Upper lobe of left lung (tissue), 4 donors: ENCODE data around the gene HSD11B2.

Experiments
- EP300 ChIP-seq, 4 donors: sonication (generic); formaldehyde crosslinking; IDR thresholded peaks; one replicate each; pipeline ENCODE4 v1.5.1; 2017; ENCODE audit warnings: antibody characterized with exemption in 4 of 4, control low read depth in 2 of 4
- POLR2A ChIP-seq, 4 donors: fragments of 450-650 bp; IDR thresholded peaks; one replicate each; pipeline ENCODE4 v1.5.1; 2016 to 2017; ENCODE audit warnings: antibody characterized with exemption in 4 of 4, mild to moderate bottlenecking in 2 of 4
- TF ChIP-seq, protein P1 (sequence below), 6 experiments: fragments of 450-650 bp in 4 of 6; fragments of 200-600 bp in 2 of 6; sonication (generic) in 2 of 6; IDR thresholded peaks; one replicate each; pipeline ENCODE4 v1.5.1; 2016 to 2019; ENCODE audit warnings: antibody characterized with exemption in 6 of 6

DNA sequence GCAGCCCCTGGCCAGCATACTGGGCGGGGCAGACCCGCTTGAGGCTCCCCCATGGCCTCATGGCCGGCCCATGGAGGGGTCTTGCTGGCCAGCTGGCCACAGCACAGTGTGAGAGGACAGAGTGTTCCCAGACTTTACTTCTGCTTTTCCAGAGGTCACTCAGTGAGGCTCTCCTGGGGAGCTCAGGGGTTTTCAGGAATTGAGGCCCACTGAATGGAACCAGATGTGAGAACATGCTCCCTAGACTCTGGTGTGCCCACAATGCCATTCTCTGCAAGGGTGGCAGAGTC is 28.9 kb downstream of the HSD11B2 start:
- TF ChIP-seq POLR2A (IDR thresholded peaks at IDR 0.05) = no peak
- TF ChIP-seq, protein P1, sequence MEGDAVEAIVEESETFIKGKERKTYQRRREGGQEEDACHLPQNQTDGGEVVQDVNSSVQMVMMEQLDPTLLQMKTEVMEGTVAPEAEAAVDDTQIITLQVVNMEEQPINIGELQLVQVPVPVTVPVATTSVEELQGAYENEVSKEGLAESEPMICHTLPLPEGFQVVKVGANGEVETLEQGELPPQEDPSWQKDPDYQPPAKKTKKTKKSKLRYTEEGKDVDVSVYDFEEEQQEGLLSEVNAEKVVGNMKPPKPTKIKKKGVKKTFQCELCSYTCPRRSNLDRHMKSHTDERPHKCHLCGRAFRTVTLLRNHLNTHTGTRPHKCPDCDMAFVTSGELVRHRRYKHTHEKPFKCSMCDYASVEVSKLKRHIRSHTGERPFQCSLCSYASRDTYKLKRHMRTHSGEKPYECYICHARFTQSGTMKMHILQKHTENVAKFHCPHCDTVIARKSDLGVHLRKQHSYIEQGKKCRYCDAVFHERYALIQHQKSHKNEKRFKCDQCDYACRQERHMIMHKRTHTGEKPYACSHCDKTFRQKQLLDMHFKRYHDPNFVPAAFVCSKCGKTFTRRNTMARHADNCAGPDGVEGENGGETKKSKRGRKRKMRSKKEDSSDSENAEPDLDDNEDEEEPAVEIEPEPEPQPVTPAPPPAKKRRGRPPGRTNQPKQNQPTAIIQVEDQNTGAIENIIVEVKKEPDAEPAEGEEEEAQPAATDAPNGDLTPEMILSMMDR (IDR thresholded peaks at IDR 0.05) = no peak
- TF ChIP-seq EP300 (IDR thresholded peaks at IDR 0.05) = no peak
